Inflammatory macrophage treated with lipopolysaccharide for 4 hours (primary cell): ENCODE data around the gene P2RY8.
"Not testable (repeated sequence)": the region's sequence is repeated elsewhere in the genome, so short reads cannot be mapped to it uniquely, and the experiment has no call there.

Experiments
- DNase-seq: peaks from one replicate; pipeline ENCODE4 v3.0.0-alpha.2; 2020

The P2RY8 gene

DNA sequence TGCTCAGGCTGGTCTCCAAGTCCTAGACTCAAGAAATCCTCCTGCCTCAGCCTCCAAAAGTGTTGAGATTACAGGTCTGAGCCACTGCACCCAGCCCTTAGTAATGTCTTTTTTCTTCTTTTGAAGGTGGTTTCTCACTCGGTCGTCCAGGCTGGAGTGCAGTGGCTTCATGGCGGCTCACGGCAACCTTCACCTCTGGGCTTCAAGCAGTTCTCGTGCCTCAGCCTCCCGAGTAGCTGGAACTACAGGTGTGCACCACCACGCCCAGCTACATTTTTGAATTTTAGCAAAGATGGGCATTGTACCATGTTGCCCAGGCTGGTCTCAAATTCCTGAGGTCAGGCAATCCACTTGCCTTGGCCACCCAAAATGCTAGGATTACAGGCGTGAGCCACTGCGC, 52.0 kb downstream of the P2RY8 start:
- no peak for DNase-seq

GRCh38 chrX:1484638-1485019, 52.4 kb downstream of the P2RY8 start:
- DNase-seq, result peak; percentile 45

GRCh38 chrX:1483843-1484637, 52.9 kb downstream of the P2RY8 start:
- DNase-seq, result no peak

- DNase-seq, result not testable (repeated sequence)
Observed at GRCh38 chrX:1482530-1482928, 54.5 kb downstream of the P2RY8 start.

DNA sequence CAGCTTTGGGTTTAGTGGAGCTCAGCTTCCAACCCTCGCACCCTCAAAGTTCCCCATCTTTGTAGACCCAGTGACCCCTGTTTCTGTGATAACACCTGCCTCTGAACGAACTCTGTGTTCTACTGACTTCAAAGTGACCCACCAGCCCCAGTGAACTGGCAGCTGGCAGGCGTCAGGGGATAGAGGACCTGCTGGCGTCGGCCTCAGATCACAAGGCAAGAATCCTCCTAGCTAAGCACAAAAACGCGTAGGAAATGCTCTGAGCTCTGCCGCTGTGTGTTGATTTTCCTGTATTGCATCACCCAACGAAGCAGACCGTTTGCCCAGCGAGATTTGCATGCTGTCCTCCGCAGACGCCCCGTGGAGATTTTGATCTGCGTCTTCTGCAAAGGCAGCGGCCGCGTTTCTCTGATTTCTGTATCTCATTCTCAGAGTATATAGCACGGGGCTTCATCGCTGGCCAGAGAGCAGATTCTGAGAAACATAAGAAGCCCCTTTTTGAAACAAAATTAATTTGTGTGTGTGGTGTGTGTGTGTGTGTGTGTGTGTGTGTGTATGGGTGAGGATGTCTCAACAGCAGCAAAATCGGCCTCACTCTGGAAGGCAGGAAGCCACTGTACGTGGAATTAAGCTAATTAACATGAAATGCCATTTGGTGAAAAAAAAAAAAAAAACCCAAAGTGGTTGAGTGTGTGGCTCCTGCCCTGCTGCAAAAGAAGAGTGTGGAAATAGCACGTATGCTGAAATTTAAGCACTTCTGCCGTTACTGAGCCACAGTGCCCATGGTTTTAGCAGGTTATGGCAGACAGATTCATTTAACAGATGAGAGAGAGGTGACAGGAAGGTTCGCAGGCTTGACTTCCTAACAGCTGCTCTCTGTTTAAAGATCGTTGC, 55.1 kb downstream of the P2RY8 start:
- peak; percentile 94 for DNase-seq

DNA sequence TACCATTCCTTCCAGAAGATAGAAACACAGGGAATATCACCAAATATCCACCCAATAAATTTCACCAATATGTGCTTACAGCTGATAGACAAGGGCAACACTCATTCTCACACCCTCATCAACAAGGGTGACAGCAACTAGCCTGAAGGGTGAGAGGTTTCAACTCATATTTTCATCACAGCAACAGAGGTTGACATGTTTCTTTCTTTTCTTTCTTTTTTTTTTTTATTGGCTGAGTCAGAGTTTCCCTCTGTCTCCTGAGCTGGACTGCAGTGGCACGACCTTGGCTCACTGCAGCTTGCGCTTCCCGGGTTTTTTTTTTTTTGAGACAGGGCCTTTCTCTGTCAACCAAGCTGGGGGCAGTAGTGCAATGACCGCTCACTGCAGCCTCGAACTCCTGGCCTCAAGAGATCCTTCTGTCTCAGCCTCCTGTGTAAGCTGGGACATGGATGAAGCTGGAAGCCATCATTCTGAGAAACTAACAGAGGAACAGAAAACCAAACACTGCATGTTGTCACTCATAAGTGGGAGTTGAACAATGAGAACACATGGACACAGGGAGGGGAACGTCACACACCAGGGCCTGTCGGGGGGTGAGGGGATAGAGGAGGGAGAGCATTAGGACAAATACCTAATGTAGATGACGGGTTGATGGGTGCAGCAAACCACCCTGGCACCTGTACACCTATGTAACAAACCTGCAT, 56.8 kb downstream of the P2RY8 start:
- DNase-seq, result peak; percentile 34

DNA sequence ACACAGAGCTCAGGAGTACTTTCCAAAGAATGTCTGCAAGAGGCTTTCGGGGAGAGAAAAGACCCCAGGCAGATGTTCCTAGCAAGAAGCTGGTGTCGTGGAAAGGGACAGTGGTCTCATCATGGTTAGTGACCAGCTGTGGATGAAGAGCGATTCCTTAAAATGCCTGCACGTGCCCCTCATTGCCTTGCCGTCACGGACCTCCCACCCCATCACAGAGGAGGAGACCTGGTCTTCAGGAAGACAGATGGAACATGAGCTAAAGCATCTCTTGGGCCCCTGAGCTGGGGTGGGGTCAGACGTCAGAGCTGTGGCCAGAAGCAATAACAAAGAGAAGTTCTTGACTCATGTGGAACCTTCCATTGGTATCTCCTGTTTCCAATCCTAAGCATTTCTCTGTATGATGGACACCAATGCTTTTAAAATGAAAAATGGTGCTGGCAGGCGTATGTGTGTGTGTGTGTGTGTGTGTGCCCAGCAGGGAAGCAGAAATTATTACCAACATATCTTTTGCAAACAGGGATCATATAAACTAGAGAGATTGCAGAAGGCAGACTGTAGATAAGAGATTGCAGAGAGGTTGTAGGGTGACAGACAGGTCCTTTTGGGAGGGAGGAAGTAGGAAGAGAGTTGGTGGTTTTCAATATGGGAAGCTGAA, 59.1 kb downstream of the P2RY8 start:
- no peak for DNase-seq

DNA sequence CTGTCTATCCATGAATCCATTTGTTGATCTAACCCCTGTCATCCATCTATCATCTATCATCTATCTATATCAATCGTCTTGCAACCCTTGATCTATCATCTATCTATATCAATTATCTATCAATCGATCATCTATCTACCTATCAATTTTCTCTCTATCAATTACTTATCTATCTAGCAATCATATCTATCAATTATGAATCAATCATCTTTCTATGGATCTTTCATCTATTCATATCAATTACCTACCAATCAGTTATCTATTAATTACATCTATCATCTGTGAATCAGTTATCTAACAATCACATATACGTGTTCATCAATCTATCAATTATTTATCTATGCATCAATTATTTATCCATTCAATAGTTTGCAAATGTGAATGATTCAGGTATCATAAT, 59.8 kb downstream of the P2RY8 start:
- DNase-seq, result no peak

DNA sequence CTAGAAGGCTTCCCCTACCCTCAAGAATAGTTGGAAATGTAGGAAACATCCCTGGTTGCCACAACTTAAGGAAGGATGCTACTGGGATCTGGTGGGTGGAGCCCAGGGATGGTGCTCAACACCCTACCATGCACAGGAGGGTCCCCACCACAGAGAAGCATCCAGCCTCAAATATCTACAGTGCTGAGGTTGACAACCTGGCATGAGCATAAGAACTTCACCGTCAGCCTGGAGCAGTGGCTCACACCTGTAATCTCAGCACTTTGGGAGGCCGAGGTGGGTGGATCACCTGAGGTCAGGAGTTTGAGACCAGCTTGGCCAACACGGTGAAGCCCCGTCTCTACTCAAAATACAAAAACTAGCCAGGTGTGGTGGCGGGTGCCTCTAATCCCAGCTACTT, 60.3 kb downstream of the P2RY8 start:
- DNase-seq, result no peak

DNA sequence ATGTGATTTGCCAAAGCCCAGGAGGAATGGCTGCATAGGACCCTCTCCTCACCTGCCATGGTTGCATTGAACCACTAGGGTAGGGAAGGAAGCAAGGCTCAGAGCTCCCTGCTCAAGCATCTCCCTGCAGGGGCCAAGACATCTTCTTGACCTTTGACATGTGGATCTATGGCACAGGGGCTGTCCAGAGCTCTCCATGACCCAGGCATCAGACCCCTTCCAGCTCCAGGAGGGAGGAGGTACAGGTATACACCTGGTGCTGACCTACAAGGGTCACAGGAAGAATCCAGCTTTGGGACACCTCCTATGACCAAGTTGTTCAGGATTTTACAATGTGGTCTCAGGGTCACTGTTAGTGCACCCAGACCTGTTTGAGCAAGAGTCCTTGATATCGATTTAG, 61.1 kb downstream of the P2RY8 start:
- no peak for DNase-seq

GRCh38 chrX:1475481-1475880, 61.5 kb downstream of the P2RY8 start:
- no peak for DNase-seq

- DNase-seq, result not testable (repeated sequence)
Observed at GRCh38 chrX:1474593-1474992, 62.4 kb downstream of the P2RY8 start.

GRCh38 chrX:1472975-1473374, 64.0 kb downstream of the P2RY8 start:
- no peak for DNase-seq

DNA sequence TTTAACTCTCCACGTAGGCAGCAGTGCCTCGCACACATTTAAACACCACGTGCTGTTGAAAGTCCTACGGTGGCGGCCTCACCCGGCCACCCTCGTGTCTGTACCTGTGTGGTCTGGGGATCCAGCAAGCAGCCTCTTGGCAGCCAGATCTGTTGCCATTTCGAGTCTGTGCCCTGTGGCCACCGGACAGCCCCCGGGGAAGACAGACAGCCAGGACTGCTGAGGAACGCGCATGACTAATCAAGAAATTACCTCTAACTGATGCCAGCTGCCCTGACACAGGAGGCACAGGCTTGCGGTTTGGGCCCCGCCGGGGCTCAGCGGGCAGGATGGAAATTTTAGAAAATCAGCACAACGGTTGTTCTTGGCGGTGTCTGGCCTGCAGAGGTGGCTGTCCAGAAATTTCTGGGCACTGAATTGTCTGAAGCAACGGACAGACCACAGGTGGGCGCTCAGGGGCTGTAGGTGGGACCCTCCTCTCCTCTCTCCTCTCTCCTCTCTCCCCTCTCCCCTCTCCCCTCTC, 68.7 kb downstream of the P2RY8 start:
- peak; percentile 21 for DNase-seq

GRCh38 chrX:1466971-1467561, 69.9 kb downstream of the P2RY8 start:
- peak; percentile 63 for DNase-seq

- no peak for DNase-seq
Observed at GRCh38 chrX:1466232-1466661, 70.7 kb downstream of the P2RY8 start.

DNA sequence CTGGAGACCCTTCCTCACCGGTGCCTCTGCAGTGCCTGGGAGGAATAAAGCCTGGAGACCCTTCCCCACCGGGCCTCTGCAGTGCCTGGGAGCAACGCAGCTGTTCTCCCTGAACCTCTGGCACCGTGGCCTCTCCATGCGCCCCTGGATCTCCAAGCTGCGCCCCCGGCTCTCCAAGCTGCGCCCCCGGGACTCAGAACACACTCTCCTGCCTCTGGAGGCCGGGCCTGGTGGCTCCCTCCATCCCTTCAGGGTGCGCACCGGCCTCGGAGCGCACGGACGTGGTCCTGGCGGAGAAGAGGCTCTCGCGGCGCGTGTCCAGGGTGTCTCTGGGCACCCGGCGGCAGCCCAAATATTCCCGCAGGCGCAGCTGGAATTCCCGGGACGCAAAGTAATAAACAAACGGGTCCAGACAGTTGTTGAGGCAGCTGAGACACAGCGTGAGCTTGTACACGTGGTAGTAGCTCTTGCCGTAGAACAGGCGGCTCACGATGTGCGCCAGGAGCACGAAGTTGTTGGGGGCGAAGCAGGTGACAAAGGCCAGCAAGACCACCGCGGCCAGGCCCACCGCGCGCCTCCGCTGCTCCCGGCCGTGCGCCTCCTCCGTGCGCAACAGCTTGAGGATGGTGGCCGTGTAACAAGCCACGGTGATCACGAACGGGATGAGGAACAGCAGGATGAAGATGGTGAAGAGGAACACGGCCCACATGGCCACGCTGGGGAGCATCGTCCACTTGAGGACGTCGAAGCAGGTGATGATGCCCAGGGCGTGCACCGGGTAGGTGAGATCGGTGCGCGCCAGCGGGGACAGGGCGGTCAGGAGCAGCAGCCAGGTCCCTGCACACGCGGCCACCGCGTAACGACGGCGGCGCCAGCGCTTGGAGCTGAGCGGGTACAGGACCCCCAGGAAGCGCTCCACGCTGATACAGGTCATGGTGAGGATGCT, 71.4 kb downstream of the P2RY8 start:
- DNase-seq, result no peak

DNA sequence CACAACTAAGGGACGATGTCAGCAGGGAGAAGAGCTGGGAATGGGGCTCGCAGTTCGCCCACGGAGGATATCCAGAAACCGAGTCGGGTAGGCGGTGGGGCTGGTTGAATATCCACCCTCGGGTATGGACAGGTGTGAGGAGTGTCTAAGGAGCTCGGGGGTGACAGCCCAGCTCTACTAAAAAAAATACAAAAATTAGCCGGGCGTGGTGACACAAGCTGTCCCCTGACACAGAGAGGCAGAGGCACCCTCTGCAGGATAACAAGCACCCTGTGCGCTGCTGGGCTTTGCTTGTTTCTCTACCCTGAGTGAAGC, 72.1 kb downstream of the P2RY8 start:
- no peak for DNase-seq

DNA sequence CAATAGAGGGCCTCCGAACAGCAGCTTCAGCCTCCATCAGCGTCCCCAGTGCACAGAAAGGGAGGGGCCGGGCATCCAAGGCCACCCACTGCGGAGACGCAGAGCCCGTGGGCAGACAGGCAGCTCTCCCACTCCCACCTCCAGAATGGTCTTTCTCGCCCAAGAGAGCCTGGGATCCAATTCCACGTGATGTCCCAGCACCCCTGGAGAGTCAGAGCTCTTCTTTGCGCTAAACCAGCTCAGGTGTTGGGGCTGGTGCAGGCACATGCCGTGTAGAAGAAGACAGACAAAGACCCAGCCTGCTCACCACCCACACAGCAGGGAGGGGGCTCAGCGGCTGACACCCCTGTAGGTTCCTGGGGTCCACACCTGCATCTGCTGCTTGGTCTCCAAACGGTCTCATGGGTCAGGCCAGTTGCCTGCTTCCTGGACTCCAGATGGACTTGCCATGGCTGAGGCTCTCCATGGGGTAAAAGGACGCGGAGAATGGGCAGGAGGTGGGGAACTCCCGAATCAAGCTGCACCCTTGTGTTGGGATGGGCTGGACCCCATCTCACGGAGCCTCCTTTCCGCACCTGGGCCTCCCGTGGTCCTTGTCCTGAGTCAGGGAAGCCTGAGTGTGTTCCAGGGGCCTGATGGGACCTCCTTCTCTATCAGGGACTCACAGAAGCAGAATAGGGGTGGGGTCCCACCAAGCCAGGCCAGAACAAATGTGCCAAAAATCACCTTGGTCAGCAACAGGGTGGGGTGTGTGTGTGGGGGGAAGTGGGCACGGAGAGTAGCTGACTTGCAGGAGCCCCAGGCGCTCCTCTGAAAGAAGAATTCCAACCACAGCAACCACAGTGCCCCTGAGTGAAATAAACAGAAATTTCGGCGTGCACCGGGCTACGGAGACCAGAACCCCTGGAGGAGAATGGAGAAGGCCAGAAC, 72.7 kb downstream of the P2RY8 start:
- no peak for DNase-seq

- DNase-seq, result no peak
Observed at GRCh38 chrX:1463581-1463980, 73.4 kb downstream of the P2RY8 start.
